Adrenal gland (tissue), 12 donors: Measurements from ENCODE around the gene TMOD1. TPM values are rescaled to one million over a fixed set of nuclear protein-coding genes. Genes with fewer than 3 reads are reported as not detected.

ENCODE experiments used
- DNase-seq, 7 donors: peaks; one replicate each; pipeline ENCODE4 v3.0.0-alpha.2; 2019 to 2020
- H3K27ac ChIP-seq, 5 donors: fragments of 200-600 bp; sonication (generic) in 4 of 5; 1 replicate in 3 of 5; 2 replicates in 2 of 5; pipeline versions ENCODE4 v1.5.1 to v1.8.0; 2016 to 2020; ENCODE audit warnings: mild to moderate bottlenecking in 1 of 5
- H3K27me3 ChIP-seq: fragments of 200-600 bp; 2 replicates; pipeline ENCODE4 v1.8.0; 2021
- H3K36me3 ChIP-seq, 2 donors: fragments of 200-600 bp; replicated peaks in 1 of 2; 1 replicate in 1 of 2; 2 replicates in 1 of 2; pipeline versions ENCODE4 v1.5.1 to v1.8.0; 2018 to 2022
- H3K4me1 ChIP-seq, 2 donors: fragments of 200-600 bp; replicated peaks in 1 of 2; 1 replicate in 1 of 2; 2 replicates in 1 of 2; pipeline versions ENCODE4 v1.5.1 to v1.8.0; 2018 to 2021
- H3K4me3 ChIP-seq, 4 donors: fragments of 200-600 bp; sonication (generic) in 3 of 4; one replicate each; pipeline ENCODE4 v1.5.1; 2016 to 2018
- H3K9me3 ChIP-seq, 3 donors: fragments of 200-600 bp; sonication (generic) in 1 of 3; replicated peaks in 1 of 3; 1 replicate in 2 of 3; 2 replicates in 1 of 3; pipeline versions ENCODE4 v1.5.1 to v1.8.0; 2016 to 2021
- POLR2A ChIP-seq, 2 donors: fragments of 450-650 bp; IDR thresholded peaks; one replicate each; pipeline ENCODE4 v1.6.1; 2017; ENCODE audit warnings: antibody characterized with exemption in 2 of 2, mild to moderate bottlenecking in 2 of 2, moderate library complexity in 1 of 2
- WGBS, 4 donors: extraction: QIAGEN DNeasy Blood & Tissue Kit in 2 of 4; methylation state at CpG; one replicate each; pipeline versions ENCODE4 v1.1.5 to v1.1.7; 2013 to 2017; 5-methylcytosine and 5-hydroxymethylcytosine counted together
- intact Hi-C, 2 donors: fragments of 100-400 bp; cut with DNase I; formaldehyde crosslinking; loops; one replicate each; pipeline versions ENCODE4 v1.14.1 to v1.15.0; 2022 to 2023
- polyA plus RNA-seq, 3 donors: library from polyadenylated mRNA; stranded (reverse); fragments of 200-250 nt in 2 of 3; fragments of 350-450 nt in 1 of 3; fragmentation: Illumina TruSeq in 1 of 3; extraction: RNeasy Lipid Tissue Mini Kit (QIAGEN cat#74804) in 1 of 3; gene quantifications; one replicate each; pipeline ENCODE4 v1.2.3, GENCODE V29; 2013 to 2014
- total RNA-seq, 9 donors: library from RNA; depleted of rRNA in 4 of 9; stranded (reverse); fragments of >200 nt in 4 of 9; fragments of 120-200 nt in 1 of 9; fragmentation: NEBNext Ultra II Directional in 1 of 9; extraction: Animal tissue kit (Norgen Biotek cat#: 25700) in 1 of 9; gene quantifications; one replicate each; pipeline versions ENCODE4 v1.1.0 to v1.2.4, GENCODE V29; 2013 to 2023
- TF ChIP-seq, protein P1 (sequence below), 6 experiments: fragments of 450-650 bp in 4 of 6; fragments of 200-600 bp in 2 of 6; sonication (generic) in 1 of 6; IDR thresholded peaks; 1 replicate in 5 of 6; 2 replicates in 1 of 6; pipeline versions ENCODE4 v1.5.1 to v1.8.0; 2016 to 2021; ENCODE audit warnings: antibody characterized with exemption in 6 of 6, mild to moderate bottlenecking in 2 of 6, moderate library complexity in 1 of 6
- donor health status: healthy with polysubstance abuse.
- donor health status: Bipolar disorder and iron deficiency.
- donor health status: DM: yes; HTN: yes; CAD: no.
- donor health status: DM: no; HTN: no; CAD: no.
- donor health status: DM: no; HTN: no; CAD: no.
- donor health status: DM: yes; HTN: yes; CAD: no.

TMOD1 gene
- total and polyA plus RNA-seq, 12 donors: 23.9 to 91.2 (median 59.8) TPM

DNA sequence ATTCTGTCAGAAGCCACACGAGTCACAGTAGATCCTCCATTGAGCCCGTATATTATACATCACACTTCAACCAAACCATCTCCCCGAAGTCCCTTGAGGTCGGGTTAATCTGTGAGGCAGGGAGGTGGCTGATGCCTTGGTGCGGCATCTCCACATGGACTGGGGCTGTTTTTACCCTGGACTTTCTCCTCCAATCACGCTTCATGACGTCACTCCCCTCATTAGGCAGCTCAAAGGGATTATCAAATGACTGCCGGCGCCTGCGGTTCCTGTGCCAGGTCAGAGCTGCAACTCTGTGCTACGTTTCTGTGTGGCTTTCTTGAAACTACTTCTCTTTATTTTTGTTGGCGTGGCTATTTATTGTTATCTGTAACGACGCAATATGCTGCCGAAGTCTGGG, 53.7 kb downstream of the TMOD1 start:
- 67 to 88% (median 79%) methylated on average over 14 to 15 of the region's 15 CpGs for WGBS, 4 donors
- peak in 5 of 7 donors; percentile 56 to 82 (median 61) for DNase-seq
- no peak overlapping the region for H3K4me3 ChIP-seq
- peaks cover 0 to 8% of the 10 kb centered on the region in 2 donors for H3K36me3 ChIP-seq
- no peaks in the 10 kb centered on the region for H3K27me3 ChIP-seq
- intact Hi-C loops: no loop called here
- H3K9me3 ChIP-seq: no peaks in the 10 kb centered on the region
- peaks cover 17 to 45% of the 10 kb centered on the region in 2 donors for H3K4me1 ChIP-seq
- TF ChIP-seq, protein P1, sequence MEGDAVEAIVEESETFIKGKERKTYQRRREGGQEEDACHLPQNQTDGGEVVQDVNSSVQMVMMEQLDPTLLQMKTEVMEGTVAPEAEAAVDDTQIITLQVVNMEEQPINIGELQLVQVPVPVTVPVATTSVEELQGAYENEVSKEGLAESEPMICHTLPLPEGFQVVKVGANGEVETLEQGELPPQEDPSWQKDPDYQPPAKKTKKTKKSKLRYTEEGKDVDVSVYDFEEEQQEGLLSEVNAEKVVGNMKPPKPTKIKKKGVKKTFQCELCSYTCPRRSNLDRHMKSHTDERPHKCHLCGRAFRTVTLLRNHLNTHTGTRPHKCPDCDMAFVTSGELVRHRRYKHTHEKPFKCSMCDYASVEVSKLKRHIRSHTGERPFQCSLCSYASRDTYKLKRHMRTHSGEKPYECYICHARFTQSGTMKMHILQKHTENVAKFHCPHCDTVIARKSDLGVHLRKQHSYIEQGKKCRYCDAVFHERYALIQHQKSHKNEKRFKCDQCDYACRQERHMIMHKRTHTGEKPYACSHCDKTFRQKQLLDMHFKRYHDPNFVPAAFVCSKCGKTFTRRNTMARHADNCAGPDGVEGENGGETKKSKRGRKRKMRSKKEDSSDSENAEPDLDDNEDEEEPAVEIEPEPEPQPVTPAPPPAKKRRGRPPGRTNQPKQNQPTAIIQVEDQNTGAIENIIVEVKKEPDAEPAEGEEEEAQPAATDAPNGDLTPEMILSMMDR (IDR thresholded peaks at IDR 0.05): no peak
- no peak for TF ChIP-seq POLR2A (IDR thresholded peaks at IDR 0.05)
- peak overlapping the region in 3 of 5 donors; percentile 86 to 98 (median 95) for H3K27ac ChIP-seq

DNA sequence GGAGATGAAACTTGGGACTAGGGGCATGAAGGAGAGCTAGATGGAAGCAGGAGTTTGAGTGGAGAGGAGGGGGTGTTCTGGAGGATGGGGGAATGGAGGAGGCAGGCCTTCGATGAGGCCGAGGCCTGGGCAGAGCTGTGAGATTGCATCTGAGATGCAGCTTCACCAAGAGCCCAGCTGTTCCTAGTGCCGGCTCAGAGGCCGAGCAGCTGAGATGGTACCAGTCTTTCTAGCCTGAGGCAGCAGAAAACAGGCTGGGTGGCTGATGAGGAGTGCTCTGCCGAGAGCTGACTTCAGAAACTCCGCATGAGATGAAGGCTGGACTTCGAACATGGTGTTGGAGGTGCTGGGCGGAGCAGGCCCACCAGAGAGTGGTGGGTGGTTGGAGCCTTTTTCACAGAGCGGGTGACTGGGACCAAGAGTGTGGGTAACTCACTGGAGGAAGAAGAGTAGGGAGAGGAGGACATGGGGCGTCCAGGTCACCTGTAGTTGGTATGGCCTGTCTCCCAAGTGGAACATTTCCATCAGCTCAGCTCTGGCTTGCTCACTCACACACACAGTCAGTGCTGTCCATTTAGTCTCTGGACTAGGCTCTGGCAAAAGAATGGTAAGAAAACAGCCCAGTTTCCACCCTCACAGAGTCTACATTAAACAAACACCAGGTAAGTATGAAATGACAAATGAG, 54.7 kb downstream of the TMOD1 start:
- no peak for TF ChIP-seq POLR2A (IDR thresholded peaks at IDR 0.05)
- TF ChIP-seq, protein P1 (IDR thresholded peaks at IDR 0.05): no peak
- Histone ChIP-seq H3K27ac (peak overlapping the region; percentile 51 to 98 (median 86)), H3K4me1 (peaks cover 23 to 55% of the 10 kb centered on the region in 2 donors), H3K4me3 (no peak overlapping the region), H3K27me3 (no peaks in the 10 kb centered on the region), H3K36me3 (peaks cover 0 to 8% of the 10 kb centered on the region in 2 donors), H3K9me3 (no peaks in the 10 kb centered on the region)
- WGBS, 4 donors: 89 to 94% (median 92%) methylated on average over 10 of the region's 10 CpGs
- intact Hi-C loops: no loop called here
- DNase-seq: peak in 1 of 7 donors; percentile 52

DNA sequence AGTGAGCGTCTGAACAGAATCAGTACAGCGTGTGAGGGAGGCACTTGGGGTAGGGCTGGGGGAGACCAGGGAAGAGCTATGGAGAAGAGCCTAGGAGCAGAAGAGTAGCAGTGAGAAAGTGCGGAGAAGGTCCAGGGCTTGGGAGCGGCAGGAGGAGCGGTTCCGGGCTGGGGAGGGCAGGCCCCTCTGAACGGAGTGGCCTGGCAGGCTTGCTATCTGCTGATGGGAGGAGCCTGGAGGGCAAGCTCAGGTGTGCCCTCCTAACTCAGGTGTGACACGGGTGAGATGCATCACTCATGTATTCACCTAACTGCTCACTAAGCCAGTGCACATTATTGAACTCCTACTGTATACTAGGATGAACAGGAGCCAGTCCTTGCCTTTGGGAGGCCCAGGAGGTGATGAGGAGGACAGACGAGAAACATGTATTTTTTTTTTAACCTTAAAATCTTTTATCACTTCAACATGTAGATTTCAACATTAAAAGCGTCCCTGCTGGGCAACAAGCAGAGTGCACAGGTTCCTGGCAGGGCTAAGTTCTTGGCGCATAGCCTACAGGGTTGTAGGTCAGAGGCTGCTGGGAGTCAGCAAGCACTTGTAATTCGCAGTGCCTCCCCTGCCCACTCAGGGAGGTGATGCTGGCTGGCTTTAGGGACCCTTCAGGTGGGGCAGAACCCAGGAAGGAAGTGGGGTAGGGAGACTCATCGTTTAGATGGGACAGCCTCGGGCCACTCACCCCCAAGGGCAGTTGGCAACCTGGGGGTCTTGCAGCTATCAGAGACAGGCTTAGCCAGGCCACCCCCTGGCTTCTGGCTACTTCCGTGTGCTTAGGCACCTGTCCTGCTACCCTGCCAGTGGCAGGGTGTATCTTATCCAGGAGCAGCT, 55.5 kb downstream of the TMOD1 start:
- peaks cover 25 to 63% of the 10 kb centered on the region in 2 donors for H3K4me1 ChIP-seq
- DNase-seq: peak; percentile 63 to 91 (median 80)
- TF ChIP-seq, protein P1 (IDR thresholded peaks at IDR 0.05): peak in 3 of 6 experiments; percentile 5 to 27 (median 26)
- TF ChIP-seq POLR2A (IDR thresholded peaks at IDR 0.05): no peak
- H3K4me3 ChIP-seq: no peak overlapping the region
- intact Hi-C loops: no loop called here
- WGBS, 4 donors: 60 to 77% (median 70%) methylated on average over 12 to 15 of the region's 15 CpGs
- no peaks in the 10 kb centered on the region for H3K27me3 ChIP-seq
- H3K36me3 ChIP-seq: peaks cover 0 to 8% of the 10 kb centered on the region in 2 donors
- H3K9me3 ChIP-seq: no peaks in the 10 kb centered on the region
- H3K27ac ChIP-seq: peak overlapping the region; percentile 51 to 98 (median 86)

DNA sequence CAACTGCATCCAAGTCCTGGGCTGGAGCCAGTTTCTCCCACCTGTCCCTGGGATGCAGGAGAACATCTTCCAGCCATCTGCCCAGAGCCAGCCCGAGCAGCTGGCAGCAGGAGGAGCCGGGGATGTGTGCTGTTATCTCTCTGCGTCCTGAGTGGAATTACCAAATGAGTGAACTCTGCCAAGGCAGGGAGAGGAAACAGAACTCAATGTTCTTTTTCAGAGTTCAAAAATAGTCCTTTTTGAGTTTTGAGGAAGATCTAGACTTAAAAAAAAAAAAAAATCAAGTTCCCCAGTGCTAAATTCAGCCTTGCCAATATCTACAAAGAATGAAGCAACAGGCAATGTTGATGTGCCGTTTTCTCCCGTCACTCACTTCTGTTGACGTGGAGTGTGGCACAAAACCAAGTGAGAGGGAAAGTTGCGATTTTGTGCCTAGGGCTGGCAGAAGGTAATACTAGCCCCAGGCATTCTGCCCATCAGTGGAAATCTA, 56.2 kb downstream of the TMOD1 start:
- H3K27ac ChIP-seq: peak overlapping the region; percentile 51 to 98 (median 86)
- TF ChIP-seq, protein P1 (IDR thresholded peaks at IDR 0.05): no peak
- peak; percentile 57 for TF ChIP-seq POLR2A (IDR thresholded peaks at IDR 0.05)
- peaks cover 25 to 69% of the 10 kb centered on the region in 2 donors for H3K4me1 ChIP-seq
- no peaks in the 10 kb centered on the region for H3K27me3 ChIP-seq
- H3K36me3 ChIP-seq: peaks cover 0 to 8% of the 10 kb centered on the region in 2 donors
- intact Hi-C loops: no loop called here
- H3K9me3 ChIP-seq: no peaks in the 10 kb centered on the region
- 3 to 6% (median 5%) methylated on average over 7 of the region's 7 CpGs for WGBS, 4 donors
- peak; percentile 76 to 95 (median 86) for DNase-seq
- H3K4me3 ChIP-seq: peak overlapping the region in 1 of 4 donors; percentile 8
